ENCODE measurements around the gene PRSS36. TPM values are rescaled to one million over a fixed set of nuclear protein-coding genes. Genes with fewer than 3 reads are reported as not detected.
A peak's percentile ranks its signal among the peaks of the same experiment; 100 is the strongest.

Gene PRSS36
- total and polyA plus RNA-seq, 7 donors: 0.24 to 1.7 (median 0.69) TPM

GRCh38 chr16:31090540-31090939 is 59.3 kb downstream of the PRSS36 start:
- peaks cover 2% of the 10 kb centered on the region for H3K4me1 ChIP-seq
- DNase-seq (peak in 1 of 2 donors; percentile 24), ATAC-seq (no peak)
- peaks cover 0 to 40% of the 10 kb centered on the region in 2 donors for H3K36me3 ChIP-seq (ENCODE audit: insufficient read depth in 1 of 2, low read depth in 1 of 2)
- H3K9me3 ChIP-seq: no peaks in the 10 kb centered on the region
- 70 to 85% (median 85%) methylated on average over 2 of the region's 2 CpGs for whole genome bisulfite sequencing, 3 donors
- TF ChIP-seq CTCF (IDR thresholded peaks at IDR 0.05): no peak
- H3K27me3 ChIP-seq (ENCODE audit: insufficient read depth in 3 of 3, low read length in 2 of 3): no peaks in the 10 kb centered on the region
- H3K27ac ChIP-seq: no peak overlapping the region
- no peak overlapping the region for H3K4me3 ChIP-seq
- intact Hi-C loops (cut with DNase I): loop anchor here in 1 of 2 donors (10.0 kb wide), 1 partner anchor 106 kb away; the partner anchor contains the start of gene HSD3B7

- H3K9me3 ChIP-seq: no peaks in the 10 kb centered on the region
- no peak for TF ChIP-seq CTCF (IDR thresholded peaks at IDR 0.05)
- H3K27ac ChIP-seq: no peak overlapping the region
- peak in 1 of 2 donors; percentile 36 for DNase-seq
- intact Hi-C loops (cut with DNase I): no loop called here
- H3K27me3 ChIP-seq (ENCODE audit: insufficient read depth in 3 of 3, low read length in 2 of 3): no peaks in the 10 kb centered on the region
- H3K4me3 ChIP-seq: no peak overlapping the region
- H3K4me1 ChIP-seq: no peaks in the 10 kb centered on the region
- WGBS, 3 donors: 88 to 95% (median 91%) methylated on average over 8 of the region's 8 CpGs
- ATAC-seq: no peak
- H3K36me3 ChIP-seq (ENCODE audit: insufficient read depth in 1 of 2, low read depth in 1 of 2): peaks cover 0 to 53% of the 10 kb centered on the region in 2 donors
Observed at GRCh38 chr16:31089199-31089598, 60.7 kb downstream of the PRSS36 start.

Other genes with a start within 250 kb of the PRSS36 start
- 1 to 10 TPM; 3.4 to 4.2 (median 4.1) TPM for gene FBXL19, start 226.5 kb downstream of the PRSS36 start, total RNA-seq
- 1 to 10 TPM; 2.8 to 5.4 (median 2.8) TPM for gene FBXL19, start 226.5 kb downstream of the PRSS36 start, polyA plus RNA-seq
- 1 to 10 TPM; 3.6 to 5.8 (median 5.5) TPM for gene ORAI3, start 201.0 kb downstream of the PRSS36 start, total RNA-seq
- 1 to 10 TPM; 3.5 to 6.0 (median 4.0) TPM for gene ORAI3, start 201.0 kb downstream of the PRSS36 start, polyA plus RNA-seq
- gene SETD1A, start 192.3 kb downstream of the PRSS36 start, total RNA-seq: 10 to 100 TPM; 13.3 to 19.0 (median 16.2) TPM
- gene SETD1A, start 192.3 kb downstream of the PRSS36 start, polyA plus RNA-seq: 10 to 100 TPM in 1 of 3 donors, 1 to 10 TPM in 2; 7.9 to 15.9 (median 9.4) TPM
- 10 to 100 TPM in 1 of 4 donors, 1 to 10 TPM in 3; 3.2 to 12.8 (median 5.4) TPM for gene HSD3B7, start 164.9 kb downstream of the PRSS36 start, total RNA-seq
- 1 to 10 TPM; 3.5 to 4.9 (median 4.1) TPM for gene HSD3B7, start 164.9 kb downstream of the PRSS36 start, polyA plus RNA-seq
- gene STX1B, start 139.4 kb downstream of the PRSS36 start, total RNA-seq: under 1 TPM in 3 of 4 donors, not detected in 1; 0.11 to 0.64 (median 0.26) TPM
- under 1 TPM; 0.04 to 0.14 (median 0.05) TPM for gene STX1B, start 139.4 kb downstream of the PRSS36 start, polyA plus RNA-seq
- 10 to 100 TPM; 47.6 to 57.8 (median 51.6) TPM for gene STX4, start 116.5 kb downstream of the PRSS36 start, total RNA-seq
- gene STX4, start 116.5 kb downstream of the PRSS36 start, polyA plus RNA-seq: 100 to 1,000 TPM in 1 of 3 donors, 10 to 100 TPM in 2; 61.8 to 123 (median 83.3) TPM
- gene ZNF668, start 75.8 kb downstream of the PRSS36 start, total RNA-seq: 1 to 10 TPM; 5.3 to 7.5 (median 5.8) TPM
- gene ZNF668, start 75.8 kb downstream of the PRSS36 start, polyA plus RNA-seq: 10 to 100 TPM in 2 of 3 donors, 1 to 10 TPM in 1; 7.2 to 12.3 (median 10.9) TPM
- gene ZNF646, start 75.6 kb downstream of the PRSS36 start, total RNA-seq: 10 to 100 TPM in 2 of 4 donors, 1 to 10 TPM in 2; 8.4 to 22.6 (median 12.3) TPM
- gene ZNF646, start 75.6 kb downstream of the PRSS36 start, polyA plus RNA-seq: 10 to 100 TPM in 1 of 3 donors, 1 to 10 TPM in 2; 4.0 to 20.8 (median 5.9) TPM
- under 1 TPM; 0.32 to 0.90 (median 0.48) TPM for gene PRSS53, start 61.1 kb downstream of the PRSS36 start, total RNA-seq
- gene PRSS53, start 61.1 kb downstream of the PRSS36 start, polyA plus RNA-seq: under 1 TPM; 0.17 to 0.56 (median 0.31) TPM
- 10 to 100 TPM; 13.3 to 17.8 (median 16.5) TPM for gene VKORC1, start 55.3 kb downstream of the PRSS36 start, total RNA-seq
- gene VKORC1, start 55.3 kb downstream of the PRSS36 start, polyA plus RNA-seq: 10 to 100 TPM; 28.6 to 57.0 (median 48.3) TPM
- 10 to 100 TPM; 36.7 to 72.8 (median 55.4) TPM for gene BCKDK, start 41.7 kb downstream of the PRSS36 start, total RNA-seq
- 10 to 100 TPM; 46.6 to 58.6 (median 47.3) TPM for gene BCKDK, start 41.7 kb downstream of the PRSS36 start, polyA plus RNA-seq
- 10 to 100 TPM; 39.9 to 75.4 (median 61.2) TPM for gene KAT8, start 32.4 kb downstream of the PRSS36 start, total RNA-seq
- 10 to 100 TPM; 36.1 to 56.7 (median 51.2) TPM for gene KAT8, start 32.4 kb downstream of the PRSS36 start, polyA plus RNA-seq
- gene PRSS8, start 14.3 kb downstream of the PRSS36 start, total RNA-seq: not detected
- under 1 TPM in 2 of 3 donors, not detected in 1; 0.07 to 0.22 TPM for gene PRSS8, start 14.3 kb downstream of the PRSS36 start, polyA plus RNA-seq
- gene FUS, start 30.1 kb upstream of the PRSS36 start, total RNA-seq: 100 to 1,000 TPM; 133 to 246 (median 160) TPM
- gene FUS, start 30.1 kb upstream of the PRSS36 start, polyA plus RNA-seq: 100 to 1,000 TPM; 117 to 185 (median 159) TPM
- 1 to 10 TPM; 2.6 to 3.2 (median 3.0) TPM for gene PYCARD, start 52.7 kb upstream of the PRSS36 start, total RNA-seq
- 1 to 10 TPM; 2.1 to 4.9 (median 3.4) TPM for gene PYCARD, start 52.7 kb upstream of the PRSS36 start, polyA plus RNA-seq
- 100 to 1,000 TPM; 155 to 236 (median 229) TPM for gene TRIM72, start 64.1 kb upstream of the PRSS36 start, total RNA-seq
- gene TRIM72, start 64.1 kb upstream of the PRSS36 start, polyA plus RNA-seq: 100 to 1,000 TPM in 1 of 3 donors, 10 to 100 TPM in 2; 62.9 to 132 (median 64.8) TPM
- not detected for gene PYDC1, start 67.1 kb upstream of the PRSS36 start, total RNA-seq
- gene PYDC1, start 67.1 kb upstream of the PRSS36 start, polyA plus RNA-seq: not detected
- 1 to 10 TPM; 3.2 to 5.9 (median 3.9) TPM for gene ITGAM, start 109.9 kb upstream of the PRSS36 start, total RNA-seq
- 1 to 10 TPM in 2 of 3 donors, under 1 TPM in 1; 0.52 to 2.5 (median 1.4) TPM for gene ITGAM, start 109.9 kb upstream of the PRSS36 start, polyA plus RNA-seq
- gene ITGAX, start 205.1 kb upstream of the PRSS36 start, total RNA-seq: 1 to 10 TPM; 1.7 to 2.6 (median 2.1) TPM
- under 1 TPM; 0.34 to 0.70 (median 0.39) TPM for gene ITGAX, start 205.1 kb upstream of the PRSS36 start, polyA plus RNA-seq
- under 1 TPM in 2 of 4 donors, not detected in 2; 0.07 to 0.42 TPM for gene ITGAD, start 243.3 kb upstream of the PRSS36 start, total RNA-seq
- under 1 TPM in 2 of 3 donors, not detected in 1; 0.01 to 0.05 TPM for gene ITGAD, start 243.3 kb upstream of the PRSS36 start, polyA plus RNA-seq